H1 (cell line): ENCODE results near the gene SRM. TPM values are rescaled to one million over a fixed set of nuclear protein-coding genes. Genes with fewer than 3 reads are reported as not detected.

Experiments
- CTCF ChIA-PET: fragments of 300-600 bp; sonication (Branson Sonifier 250); formaldehyde crosslinking; loops from one replicate; lab custom pipeline; 2021; ENCODE audit not compliant: partially characterized antibody; lab: Charles Lee
- POLR2A ChIA-PET: fragments of 300-600 bp; sonication (Branson Sonifier 250); formaldehyde crosslinking; loops from one replicate; lab custom pipeline; 2021; ENCODE audit warnings: inconsistent platforms; ENCODE audit not compliant: partially characterized antibody; lab: Charles Lee
- DNase-seq, 2 experiments: peaks; one replicate each; pipeline versions ENCODE4 v3.0.0 to v3.0.0-alpha.2; 2010 to 2022; ENCODE audit warnings: low spot score in 2 of 2, low read depth in 1 of 2, mixed read lengths in 1 of 2
- FAIRE-seq: peaks from 2 replicates; lab custom pipeline; 2011; peaks lifted over from hg19 to GRCh38; lab: Jason Lieb, UNC
- H2AFZ ChIP-seq: 2 replicates; pipeline ENCODE4 v1.8.1; 2012; ENCODE audit warnings: low read length, inconsistent platforms
- H2AK5ac ChIP-seq: 2 replicates; pipeline ENCODE4 v1.6.1; 2013; ENCODE audit warnings: low read depth, low read length
- H2BK120ac ChIP-seq: replicated peaks from 2 replicates; pipeline ENCODE3; 2013; ENCODE audit warnings: low read depth, low read length, inconsistent platforms
- H2BK12ac ChIP-seq: 2 replicates; pipeline ENCODE4 v1.6.1; 2013; ENCODE audit warnings: low read depth, low read length
- H2BK15ac ChIP-seq: 2 replicates; pipeline ENCODE4 v1.6.1; 2013; ENCODE audit warnings: low read length
- H2BK20ac ChIP-seq: 2 replicates; pipeline ENCODE4 v1.6.1; 2013; ENCODE audit warnings: low read length
- H2BK5ac ChIP-seq: 2 replicates; pipeline ENCODE4 v1.6.1; 2013; ENCODE audit warnings: low read depth, low read length
- H3K14ac ChIP-seq: 2 replicates; pipeline ENCODE4 v1.6.1; 2013; ENCODE audit warnings: inconsistent platforms; ENCODE audit not compliant: insufficient read length
- H3K18ac ChIP-seq: 2 replicates; pipeline ENCODE4 v1.6.1; 2013; ENCODE audit warnings: low read length; ENCODE audit errors: extremely low read depth
- H3K23ac ChIP-seq: 2 replicates; pipeline ENCODE4 v1.6.1; 2013; ENCODE audit warnings: inconsistent platforms; ENCODE audit not compliant: insufficient read length
- H3K23me2 ChIP-seq: 2 replicates; pipeline ENCODE4 v1.6.1; 2013; ENCODE audit warnings: low read depth, low read length
- H3K27ac ChIP-seq: 2 replicates; pipeline ENCODE4 v1.6.1; 2011; ENCODE audit warnings: low read depth, low read length, inconsistent platforms
- H3K27me3 ChIP-seq, 4 experiments: replicated peaks in 1 of 4; 1 replicate in 1 of 4; 2 replicates in 3 of 4; pipeline versions ENCODE4 v1.6.1 to v1.8.1; 2011 to 2013; ENCODE audit warnings: low read length in 3 of 4, mild to moderate bottlenecking in 3 of 4, inconsistent platforms in 2 of 4, mixed read lengths in 2 of 4, moderate library complexity in 1 of 4; ENCODE audit not compliant: control insufficient read depth in 3 of 4, insufficient read depth in 3 of 4; ENCODE audit errors: extremely low read depth in 1 of 4
- H3K36me3 ChIP-seq, 4 experiments: 2 replicates each; pipeline versions ENCODE4 v1.6.1 to v1.8.1; 2011 to 2013; ENCODE audit warnings: mild to moderate bottlenecking in 4 of 4, low read length in 3 of 4, moderate library complexity in 2 of 4, control low read depth in 1 of 4, inconsistent platforms in 1 of 4; ENCODE audit not compliant: insufficient read depth in 4 of 4, control insufficient read depth in 2 of 4
- H3K4ac ChIP-seq: replicated peaks from 2 replicates; pipeline ENCODE3; 2013; ENCODE audit warnings: low read length, low read depth, mixed read lengths, inconsistent platforms; ENCODE audit not compliant: insufficient read length
- H3K4me1 ChIP-seq, 4 experiments: replicated peaks in 1 of 4; 1 replicate in 1 of 4; 2 replicates in 3 of 4; pipeline versions ENCODE4 v1.6.1 to v1.8.1; 2011 to 2013; ENCODE audit warnings: low read length in 3 of 4, inconsistent platforms in 2 of 4, mixed read lengths in 1 of 4; ENCODE audit not compliant: insufficient read depth in 4 of 4, control insufficient read depth in 3 of 4
- H3K4me2 ChIP-seq, 2 experiments: 2 replicates each; pipeline versions ENCODE4 v1.6.1 to v1.8.1; 2011 to 2013; ENCODE audit warnings: low read depth in 2 of 2, low read length in 2 of 2, control low read depth in 1 of 2, inconsistent platforms in 1 of 2, mild to moderate bottlenecking in 1 of 2; ENCODE audit not compliant: insufficient read depth in 1 of 2
- H3K4me3 ChIP-seq, 4 experiments: fragments of 200-600, 300-600 bp in 1 of 4; sonication (generic), shearing (Covaris generic), sonication (Bioruptor Twin) in 1 of 4; 2 replicates each; pipeline versions ENCODE4 v1.5.1 to v1.8.1; 2011 to 2016; ENCODE audit warnings: low read length in 4 of 4, low read depth in 3 of 4, control low read depth in 2 of 4, inconsistent platforms in 2 of 4, mild to moderate bottlenecking in 2 of 4, mixed read lengths in 1 of 4, moderate library complexity in 1 of 4; ENCODE audit not compliant: insufficient read depth in 2 of 4; ENCODE audit errors: extremely low read depth in 1 of 4
- H3K56ac ChIP-seq: replicated peaks from 2 replicates; pipeline ENCODE3; 2013; ENCODE audit warnings: low read depth, mild to moderate bottlenecking, mixed read lengths, low read length, inconsistent platforms; ENCODE audit not compliant: insufficient read length
- H3K79me1 ChIP-seq: 2 replicates; pipeline ENCODE4 v1.6.1; 2013; ENCODE audit warnings: low read depth, low read length, control low read depth
- H3K79me2 ChIP-seq, 2 experiments: 2 replicates each; pipeline versions ENCODE4 v1.6.1 to v1.8.1; 2012 to 2013; ENCODE audit warnings: low read length in 2 of 2, mild to moderate bottlenecking in 2 of 2, inconsistent platforms in 1 of 2; ENCODE audit not compliant: insufficient read depth in 2 of 2, control insufficient read depth in 1 of 2
- H3K9ac ChIP-seq, 4 experiments: replicated peaks in 1 of 4; 1 replicate in 1 of 4; 2 replicates in 3 of 4; pipeline versions ENCODE4 v1.6.1 to v1.8.1; 2011 to 2013; ENCODE audit warnings: low read depth in 3 of 4, low read length in 3 of 4, control low read depth in 2 of 4, mild to moderate bottlenecking in 2 of 4, moderate library complexity in 2 of 4, inconsistent platforms in 1 of 4; ENCODE audit errors: extremely low read depth in 1 of 4
- H3K9me3 ChIP-seq, 2 experiments: 2 replicates each; pipeline versions ENCODE4 v1.6.1 to v1.8.1; 2012 to 2013; ENCODE audit warnings: mild to moderate bottlenecking in 2 of 2, moderate library complexity in 2 of 2, control low read depth in 1 of 2, inconsistent platforms in 1 of 2, low read depth in 1 of 2, low read length in 1 of 2, mixed read lengths in 1 of 2; ENCODE audit not compliant: insufficient read depth in 2 of 2
- H4K20me1 ChIP-seq, 2 experiments: replicated peaks in 1 of 2; 2 replicates each; pipeline versions ENCODE3 to v1.8.1; 2011 to 2013; ENCODE audit warnings: inconsistent platforms in 2 of 2, low read length in 2 of 2, mild to moderate bottlenecking in 1 of 2; ENCODE audit not compliant: insufficient read depth in 2 of 2, control insufficient read depth in 1 of 2
- H4K5ac ChIP-seq: 2 replicates; pipeline ENCODE4 v1.6.1; 2013; ENCODE audit warnings: low read length, low read depth, mixed read lengths, inconsistent platforms; ENCODE audit not compliant: insufficient read length
- H4K8ac ChIP-seq: 2 replicates; pipeline ENCODE4 v1.8.0; 2013; ENCODE audit warnings: mild to moderate bottlenecking, moderate library complexity, low read length, inconsistent platforms; ENCODE audit not compliant: insufficient read depth; ENCODE audit errors: extremely low read depth
- H4K91ac ChIP-seq: replicated peaks from 2 replicates; pipeline ENCODE3; 2013; ENCODE audit warnings: low read length, mixed read lengths, inconsistent platforms; ENCODE audit not compliant: insufficient read length
- CTBP2 ChIP-seq: IDR thresholded peaks from 2 replicates; pipeline ENCODE4 v1.7.0; 2011; ENCODE audit warnings: borderline replicate concordance, mild to moderate bottlenecking, moderate library complexity, mixed read lengths, low read length; ENCODE audit not compliant: insufficient read depth, insufficient read length
- SP2 ChIP-seq: IDR thresholded peaks from 2 replicates; pipeline ENCODE4 v1.6.1; 2012; ENCODE audit warnings: mild to moderate bottlenecking, low read length, inconsistent platforms
- TAF1 ChIP-seq: IDR thresholded peaks from 2 replicates; pipeline ENCODE4 v1.6.1; 2011; ENCODE audit warnings: mild to moderate bottlenecking, low read depth, low read length
- TEAD4 ChIP-seq: IDR thresholded peaks from 2 replicates; pipeline ENCODE4 v1.6.1; 2012; ENCODE audit warnings: low read depth, low read length, inconsistent platforms, mixed read lengths
- WGBS, 2 experiments: shearing (Covaris generic) in 1 of 2; methylation state at CpG; one replicate each; pipeline versions ENCODE4 v1.1.6 to v1.1.7; 2013 to 2015; ENCODE audit warnings: low lambda C conversion rate in 2 of 2, mixed read lengths in 2 of 2, inconsistent platforms in 1 of 2, low coverage in 1 of 2, missing lambda C conversion rate in 1 of 2; ENCODE audit not compliant: insufficient replicate concordance in 2 of 2, insufficient coverage in 1 of 2, insufficient read length in 1 of 2; ENCODE audit errors: extremely low coverage in 1 of 2, missing lambda C conversion rate in 1 of 2; 5-methylcytosine and 5-hydroxymethylcytosine counted together
- polyA plus RNA-seq, 7 experiments: library from polyadenylated mRNA; depleted of rRNA in 3 of 7; stranded (reverse) in 5 of 7; unstranded in 2 of 7; fragments of >200 nt in 5 of 7; fragments of 200-250 nt in 2 of 7; gene quantifications; 1 replicate in 5 of 7; 2 replicates in 1 of 7; 4 replicates in 1 of 7; pipeline versions ENCODE4 v1.2.1 to v1.2.3, GENCODE V29; 2011 to 2013; ENCODE audit warnings: missing spikeins in 2 of 7, mixed read lengths in 2 of 7
- total RNA-seq: library from RNA; stranded (reverse); fragmentation: NEBNext Ultra II Directional; extraction: Animal tissue kit (Norgen Biotek cat#: 25700); gene quantifications from 2 replicates; pipeline ENCODE4 v1.2.1, GENCODE V29; 2021

The SRM gene
- total and polyA plus RNA-seq, 2 of the 8 experiments (the other 6 are each of a cell fraction or from before 2014, with no cell fraction given): 110 to 208 TPM

GRCh38 chr1:11078631-11079030, 18.8 kb upstream of the SRM start:
- Histone ChIP-seq H4K20me1 (peaks cover 0 to 7% of the 10 kb centered on the region in 2 experiments), H3K4ac (no peak overlapping the region), H3K9me3 (no peaks in the 10 kb centered on the region), H3K27me3 (no peaks in the 10 kb centered on the region), H3K4me1 (no peaks in the 10 kb centered on the region), H3K23ac (no peak overlapping the region), H2BK15ac (no peak overlapping the region), H2BK5ac (no peak overlapping the region), H3K18ac (no peak overlapping the region), H2BK12ac (no peak overlapping the region), H3K36me3 (peaks cover 35 to 86% (median 75%) of the 10 kb centered on the region in 4 experiments), H3K27ac (no peak overlapping the region), H4K91ac (no peak overlapping the region), H3K79me2 (no peaks in the 10 kb centered on the region), H4K5ac (no peak overlapping the region), H3K4me2 (no peak overlapping the region), H3K9ac (no peak overlapping the region), H4K8ac (no peak overlapping the region), H3K4me3 (no peak overlapping the region), H3K23me2 (no peaks in the 10 kb centered on the region; the same call in 1 of the 2 replicates), H3K79me1 (no peaks in the 10 kb centered on the region), H3K14ac (no peak overlapping the region), H2BK20ac (no peak overlapping the region), H2AK5ac (no peak overlapping the region), H2AFZ (no peak overlapping the region), H3K56ac (no peak overlapping the region), H2BK120ac (no peak overlapping the region)
- ChIA-PET CTCF (interaction anchor here (0.6 to 7.0 kb wide), 4 partner anchors 9 to 58 kb away, joined by 3 to 46 read pairs (median 8); no protein-coding TSS in a partner anchor), POLR2A (interaction anchor here (1.2 to 3.1 kb wide), 3 partner anchors 8 to 21 kb away, joined by 3 to 11 read pairs (median 4); partner anchors contain the start of gene EXOSC10)
- DNase-seq (no peak), FAIRE-seq (no peak)
- WGBS, 2 experiments: 90% methylated on average over 2 of the region's 2 CpGs; no CpG with 5 or more reads in 1 of the 2 experiments
- TF ChIP-seq TAF1 (no peak), SP2 (no peak), TEAD4 (no peak), CTBP2 (no peak)
